ENCODE data around the gene DTYMK.

DTYMK gene

DNA sequence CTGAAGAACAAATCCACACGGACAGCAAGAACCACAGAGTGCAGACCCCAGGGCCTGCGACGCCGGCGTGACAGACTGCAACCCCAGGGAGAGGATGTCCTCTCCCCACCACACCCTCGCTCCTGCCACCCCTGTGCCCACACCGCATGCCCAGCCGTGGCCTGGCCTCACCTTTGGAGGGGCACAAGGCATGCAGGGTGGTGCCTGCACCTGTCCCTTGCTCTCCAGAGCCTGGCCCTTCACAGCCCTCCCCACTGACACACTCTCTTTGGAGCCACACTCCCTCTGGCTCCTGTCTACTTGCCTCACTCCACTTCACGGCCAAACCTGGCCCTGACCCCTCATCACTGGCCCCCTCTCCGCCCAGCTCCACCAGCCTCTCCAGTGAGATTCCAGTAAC, 58.9 kb downstream of the DTYMK start:
- FAIRE-seq (no peak), DNase-seq (ENCODE audit: insufficient read length, low spot score) (no peak)

All from GM19239 (cell line).